Activated CD8-positive, alpha-beta T cell treated with anti-CD3 and anti-CD28 coated beads for 36 hours (primary cell): ENCODE measurements around the gene MED29. TPM values are rescaled to one million over a fixed set of nuclear protein-coding genes. Genes with fewer than 3 reads are reported as not detected.
"Not testable (repeated sequence)": the region's sequence is repeated elsewhere in the genome, so short reads cannot be mapped to it uniquely, and the experiment has no call there.

ENCODE experiments used
- ATAC-seq: fragments of 200-7000 bp; cut with Tn5 transposase; one replicate; pipeline ENCODE4 v1.10.0; 2021; ENCODE audit warnings: mild to moderate bottlenecking, moderate library complexity
- CTCF ChIA-PET: fragments of 350-600 bp; sonication (Branson Sonifier 250); formaldehyde crosslinking; loops from one replicate; lab custom pipeline; 2021; ENCODE audit warnings: antibody characterized with exemption; lab: Charles Lee
- POLR2A ChIA-PET: fragments of 350-600 bp; sonication (Branson Sonifier 250); formaldehyde crosslinking; loops from one replicate; lab custom pipeline; 2021; ENCODE audit warnings: antibody characterized with exemption; lab: Charles Lee
- DNase-seq: peaks from one replicate; pipeline ENCODE4 v3.0.0-alpha.2; 2020
- H3K27ac Mint-ChIP-seq: one replicate; pipeline ENCODE4 v1.8.0; 2021; ENCODE audit warnings: mild to moderate bottlenecking, mixed read lengths
- H3K27me3 Mint-ChIP-seq: one replicate; pipeline ENCODE4 v1.8.0; 2021; ENCODE audit warnings: mixed read lengths
- H3K36me3 Mint-ChIP-seq: one replicate; pipeline ENCODE4 v1.8.0; 2021; ENCODE audit warnings: low read depth, mixed read lengths
- H3K4me1 Mint-ChIP-seq: one replicate; pipeline ENCODE4 v1.8.0; 2021; ENCODE audit warnings: low read depth, mixed read lengths
- H3K4me3 Mint-ChIP-seq: one replicate; pipeline ENCODE4 v1.8.0; 2021; ENCODE audit warnings: mild to moderate bottlenecking, moderate library complexity, mixed read lengths
- H3K9me3 Mint-ChIP-seq: one replicate; pipeline ENCODE4 v1.8.0; 2021; ENCODE audit warnings: mixed read lengths
- CTCF ChIP-seq: fragments of 200-600 bp; IDR thresholded peaks from one replicate; pipeline ENCODE4 v1.8.0; 2022; ENCODE audit warnings: antibody characterized with exemption, mild to moderate bottlenecking
- intact Hi-C: fragments of 100-400 bp; cut with micrococcal nuclease; formaldehyde crosslinking; loops from one replicate; pipeline ENCODE4 v1.10.0; 2022
- total RNA-seq, 2 experiments: library from RNA; stranded (reverse); gene quantifications; one replicate each; pipeline ENCODE4 v1.2.3, GENCODE V29; 2021

The MED29 gene
- total RNA-seq, 2 experiments from 2014 or later, result 19.5 to 19.8 TPM

GRCh38 chr19:39375929-39376328 lies 15.2 kb upstream of the MED29 start:
- no peaks in the 10 kb centered on the region for H3K27me3 Mint-ChIP-seq
- ChIA-PET CTCF (no interaction called here), POLR2A (interaction anchor here (1.3 kb wide), 1 partner anchor 16 kb away, joined by 5 read pairs; the partner anchor contains the start of genes MED29 and PAF1)
- ATAC-seq (no peak), DNase-seq (no peak)
- TF ChIP-seq CTCF, result no peak
- intact Hi-C loops, result no loop called here
- H3K36me3 Mint-ChIP-seq, result peaks cover 19% of the 10 kb centered on the region
- no peak overlapping the region for H3K27ac Mint-ChIP-seq
- no peak overlapping the region for H3K4me3 Mint-ChIP-seq
- H3K9me3 Mint-ChIP-seq, result no peaks in the 10 kb centered on the region
- no peaks in the 10 kb centered on the region for H3K4me1 Mint-ChIP-seq

GRCh38 chr19:39377373-39378362 lies 13.5 kb upstream of the MED29 start:
- ChIA-PET POLR2A (interaction anchor here (1.5 kb wide), 1 partner anchor 14 kb away, joined by 8 read pairs; the partner anchor contains the start of genes MED29 and PAF1), CTCF (interaction anchor here (0.6 to 0.8 kb wide), 2 partner anchors 20 to 1096 kb away, joined by 3 read pairs; no protein-coding TSS in a partner anchor)
- Mint-ChIP-seq H3K4me3 (no peak overlapping the region), H3K27ac (no peak overlapping the region), H3K9me3 (no peaks in the 10 kb centered on the region), H3K4me1 (no peaks in the 10 kb centered on the region), H3K36me3 (peaks cover 15% of the 10 kb centered on the region), H3K27me3 (no peaks in the 10 kb centered on the region)
- DNase-seq, result no peak
- no peak for TF ChIP-seq CTCF
- intact Hi-C loops, result no loop called here
- ATAC-seq, result no peak

- POLR2A ChIA-PET, result interaction anchor here (1.8 kb wide), 1 partner anchor 12 kb away, joined by 4 read pairs; the partner anchor contains the start of genes MED29 and PAF1
- ATAC-seq, intact Hi-C loops, H3K4me3 Mint-ChIP-seq, H3K9me3 Mint-ChIP-seq, DNase-seq, CTCF ChIA-PET, H3K27ac Mint-ChIP-seq, H3K4me1 Mint-ChIP-seq, H3K27me3 Mint-ChIP-seq: not testable (repeated sequence)
- peaks cover 14% of the 10 kb centered on the region for H3K36me3 Mint-ChIP-seq
Observed at GRCh38 chr19:39379366-39379765, 11.8 kb upstream of the MED29 start.

- H3K27me3 Mint-ChIP-seq, result no peaks in the 10 kb centered on the region
- intact Hi-C loops, result no loop called here
- H3K27ac Mint-ChIP-seq, result no peak overlapping the region
- peaks cover 11% of the 10 kb centered on the region for H3K36me3 Mint-ChIP-seq
- CTCF ChIA-PET, result no interaction called here
- H3K4me3 Mint-ChIP-seq, result no peak overlapping the region
- POLR2A ChIA-PET, result interaction anchor here (0.7 to 1.8 kb wide), 2 partner anchors 11 to 160 kb away, joined by 3 to 4 read pairs; partner anchors contain the start of genes MED29 and PAF1
- H3K9me3 Mint-ChIP-seq, result no peaks in the 10 kb centered on the region
- TF ChIP-seq CTCF, result no peak
- H3K4me1 Mint-ChIP-seq, result no peaks in the 10 kb centered on the region
- ATAC-seq (no peak), DNase-seq (no peak)
Observed at GRCh38 chr19:39379865-39380396, 11.2 kb upstream of the MED29 start.
